Astrocyte (in vitro differentiated cells and primary cell): ENCODE data around the gene KLHL10.

Source experiments
- CTCF ChIP-seq: IDR thresholded peaks from 2 replicates; pipeline ENCODE4 v1.5.1; 2011; ENCODE audit warnings: low read depth, mild to moderate bottlenecking, inconsistent platforms, low read length, moderate library complexity; ENCODE audit not compliant: insufficient read depth
- EZH2 ChIP-seq: IDR thresholded peaks from 2 replicates; pipeline ENCODE4 v1.6.1; 2012; ENCODE audit warnings: mild to moderate bottlenecking, low read length, inconsistent platforms; ENCODE audit not compliant: insufficient read depth

- TF ChIP-seq CTCF (no peak), EZH2 (no peak)
Observed at GRCh38 chr17:41822216-41823140, 15.1 kb upstream of the KLHL10 start.
